Adrenal gland (tissue), 12 donors: Measurements from ENCODE around the gene BPNT1. TPM values are rescaled to one million over a fixed set of nuclear protein-coding genes. Genes with fewer than 3 reads are reported as not detected.
"Not testable (repeated sequence)": the region's sequence is repeated elsewhere in the genome, so short reads cannot be mapped to it uniquely, and the experiment has no call there.

Experiments used
- DNase-seq, 7 donors: peaks; one replicate each; pipeline ENCODE4 v3.0.0-alpha.2; 2019 to 2020
- H3K27ac ChIP-seq, 5 donors: fragments of 200-600 bp; sonication (generic) in 4 of 5; 1 replicate in 3 of 5; 2 replicates in 2 of 5; pipeline versions ENCODE4 v1.5.1 to v1.8.0; 2016 to 2020; ENCODE audit warnings: mild to moderate bottlenecking in 1 of 5
- H3K27me3 ChIP-seq: fragments of 200-600 bp; 2 replicates; pipeline ENCODE4 v1.8.0; 2021
- H3K36me3 ChIP-seq, 2 donors: fragments of 200-600 bp; replicated peaks in 1 of 2; 1 replicate in 1 of 2; 2 replicates in 1 of 2; pipeline versions ENCODE4 v1.5.1 to v1.8.0; 2018 to 2022
- H3K4me1 ChIP-seq, 2 donors: fragments of 200-600 bp; replicated peaks in 1 of 2; 1 replicate in 1 of 2; 2 replicates in 1 of 2; pipeline versions ENCODE4 v1.5.1 to v1.8.0; 2018 to 2021
- H3K4me3 ChIP-seq, 4 donors: fragments of 200-600 bp; sonication (generic) in 3 of 4; one replicate each; pipeline ENCODE4 v1.5.1; 2016 to 2018
- H3K9me3 ChIP-seq, 3 donors: fragments of 200-600 bp; sonication (generic) in 1 of 3; replicated peaks in 1 of 3; 1 replicate in 2 of 3; 2 replicates in 1 of 3; pipeline versions ENCODE4 v1.5.1 to v1.8.0; 2016 to 2021
- POLR2A ChIP-seq, 2 donors: fragments of 450-650 bp; IDR thresholded peaks; one replicate each; pipeline ENCODE4 v1.6.1; 2017; ENCODE audit warnings: antibody characterized with exemption in 2 of 2, mild to moderate bottlenecking in 2 of 2, moderate library complexity in 1 of 2
- WGBS, 4 donors: extraction: QIAGEN DNeasy Blood & Tissue Kit in 2 of 4; methylation state at CpG; one replicate each; pipeline versions ENCODE4 v1.1.5 to v1.1.7; 2013 to 2017; 5-methylcytosine and 5-hydroxymethylcytosine counted together
- intact Hi-C, 2 donors: fragments of 100-400 bp; cut with DNase I; formaldehyde crosslinking; loops; one replicate each; pipeline versions ENCODE4 v1.14.1 to v1.15.0; 2022 to 2023
- polyA plus RNA-seq, 3 donors: library from polyadenylated mRNA; stranded (reverse); fragments of 200-250 nt in 2 of 3; fragments of 350-450 nt in 1 of 3; fragmentation: Illumina TruSeq in 1 of 3; extraction: RNeasy Lipid Tissue Mini Kit (QIAGEN cat#74804) in 1 of 3; gene quantifications; one replicate each; pipeline ENCODE4 v1.2.3, GENCODE V29; 2013 to 2014
- total RNA-seq, 9 donors: library from RNA; depleted of rRNA in 4 of 9; stranded (reverse); fragments of >200 nt in 4 of 9; fragments of 120-200 nt in 1 of 9; fragmentation: NEBNext Ultra II Directional in 1 of 9; extraction: Animal tissue kit (Norgen Biotek cat#: 25700) in 1 of 9; gene quantifications; one replicate each; pipeline versions ENCODE4 v1.1.0 to v1.2.4, GENCODE V29; 2013 to 2023
- TF ChIP-seq, protein P1 (sequence below), 6 experiments: fragments of 450-650 bp in 4 of 6; fragments of 200-600 bp in 2 of 6; sonication (generic) in 1 of 6; IDR thresholded peaks; 1 replicate in 5 of 6; 2 replicates in 1 of 6; pipeline versions ENCODE4 v1.5.1 to v1.8.0; 2016 to 2021; ENCODE audit warnings: antibody characterized with exemption in 6 of 6, mild to moderate bottlenecking in 2 of 6, moderate library complexity in 1 of 6
- donor health status: healthy with polysubstance abuse.
- donor health status: Bipolar disorder and iron deficiency.
- donor health status: DM: yes; HTN: yes; CAD: no.
- donor health status: DM: no; HTN: no; CAD: no.
- donor health status: DM: no; HTN: no; CAD: no.
- donor health status: DM: yes; HTN: yes; CAD: no.

Gene BPNT1
- total and polyA plus RNA-seq, 12 donors, result 9.0 to 40.7 (median 28.8) TPM

DNA sequence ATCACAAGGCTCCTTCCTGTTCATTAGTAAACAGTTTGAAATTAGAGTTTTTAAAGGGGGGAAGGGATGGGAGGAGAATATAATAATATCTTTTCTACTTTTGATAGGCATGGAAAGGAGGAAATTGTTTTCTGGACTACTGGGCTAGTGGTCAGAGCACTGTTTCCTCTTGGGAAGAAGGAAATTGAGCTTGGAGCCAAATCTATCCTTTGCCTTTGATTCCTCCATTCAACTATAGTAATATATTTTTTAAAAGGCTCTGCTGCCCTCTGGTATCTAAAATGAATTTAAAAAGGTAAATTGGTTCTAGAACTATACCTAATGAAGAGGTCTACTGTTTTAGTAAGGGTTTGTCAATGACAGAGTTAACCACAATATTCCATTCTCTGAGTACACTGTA lies 10.2 kb upstream of the BPNT1 start:
- Histone ChIP-seq H3K27ac (no peak overlapping the region), H3K4me3 (no peak overlapping the region), H3K4me1 (peaks cover 2 to 6% of the 10 kb centered on the region in 2 donors), H3K36me3 (peaks cover 0 to 64% of the 10 kb centered on the region in 2 donors), H3K9me3 (no peaks in the 10 kb centered on the region), H3K27me3 (no peaks in the 10 kb centered on the region)
- intact Hi-C loops, result loop anchor here in 1 of 2 donors (10.0 kb wide), 2 partner anchors 55 kb away; partner anchors contain the start of gene EPRS1
- TF ChIP-seq POLR2A (IDR thresholded peaks at IDR 0.05), result no peak
- no peak for DNase-seq

DNA sequence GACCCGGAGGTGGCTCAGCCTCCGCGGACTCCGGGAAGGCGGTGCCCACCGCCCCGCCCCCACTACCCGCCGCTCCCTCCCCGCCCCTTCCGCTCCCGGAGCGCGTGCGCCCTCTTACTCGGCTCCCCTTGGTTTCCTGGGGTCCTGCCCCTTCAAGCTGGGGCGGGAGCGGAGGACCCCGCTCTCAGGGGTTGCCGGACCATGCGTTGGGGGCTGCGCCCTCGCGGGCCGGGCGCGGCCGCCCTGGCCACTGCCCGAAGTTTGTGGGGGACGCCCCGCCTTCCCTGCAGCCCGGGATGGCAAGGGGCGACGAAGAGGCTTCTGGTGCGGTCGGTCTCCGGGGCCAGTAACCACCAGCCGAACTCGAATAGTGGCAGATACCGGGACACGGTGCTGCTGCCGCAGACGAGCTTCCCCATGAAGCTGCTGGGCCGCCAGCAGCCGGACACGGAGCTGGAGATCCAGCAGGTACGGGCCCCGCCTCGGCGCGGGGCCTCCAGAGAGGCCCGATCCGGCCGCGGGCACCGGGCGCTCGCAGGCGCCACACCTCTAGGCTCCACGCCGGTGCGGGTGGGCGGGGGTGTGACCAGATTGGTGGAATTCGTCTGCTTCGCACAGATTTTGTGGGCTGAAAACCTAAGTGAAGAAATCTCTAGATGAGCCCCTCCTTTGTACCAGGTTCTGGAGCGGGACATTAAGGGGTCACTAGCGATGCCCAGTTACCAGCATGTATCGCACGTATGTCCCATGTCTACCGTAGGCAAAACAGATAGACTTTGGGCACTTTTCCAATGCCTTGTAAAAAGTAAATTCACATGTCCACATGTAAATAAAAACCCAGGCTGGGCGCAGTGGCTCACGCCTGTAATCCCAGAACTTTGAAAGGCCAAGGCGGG lies 4.7 kb upstream of the BPNT1 start, which contains the start of gene IARS2:
TSS of gene IARS2 (plus strand) at position 117 of the 896 bp plus-strand sequence. CDS start at position 202, 85 bp downstream.
- DNase-seq, result peak; percentile 83 to 92 (median 88)
- H3K27me3 ChIP-seq, result no peaks in the 10 kb centered on the region
- no peaks in the 10 kb centered on the region for H3K9me3 ChIP-seq
- H3K27ac ChIP-seq, result peak within 1 kb of the TSS; percentile 21 to 84 (median 75)
- H3K4me1 ChIP-seq, result peaks cover 5 to 8% of the 10 kb centered on the region in 2 donors
- peak in 1 of 2 donors; percentile 37 for TF ChIP-seq POLR2A (IDR thresholded peaks at IDR 0.05)
- TF ChIP-seq, protein P1, sequence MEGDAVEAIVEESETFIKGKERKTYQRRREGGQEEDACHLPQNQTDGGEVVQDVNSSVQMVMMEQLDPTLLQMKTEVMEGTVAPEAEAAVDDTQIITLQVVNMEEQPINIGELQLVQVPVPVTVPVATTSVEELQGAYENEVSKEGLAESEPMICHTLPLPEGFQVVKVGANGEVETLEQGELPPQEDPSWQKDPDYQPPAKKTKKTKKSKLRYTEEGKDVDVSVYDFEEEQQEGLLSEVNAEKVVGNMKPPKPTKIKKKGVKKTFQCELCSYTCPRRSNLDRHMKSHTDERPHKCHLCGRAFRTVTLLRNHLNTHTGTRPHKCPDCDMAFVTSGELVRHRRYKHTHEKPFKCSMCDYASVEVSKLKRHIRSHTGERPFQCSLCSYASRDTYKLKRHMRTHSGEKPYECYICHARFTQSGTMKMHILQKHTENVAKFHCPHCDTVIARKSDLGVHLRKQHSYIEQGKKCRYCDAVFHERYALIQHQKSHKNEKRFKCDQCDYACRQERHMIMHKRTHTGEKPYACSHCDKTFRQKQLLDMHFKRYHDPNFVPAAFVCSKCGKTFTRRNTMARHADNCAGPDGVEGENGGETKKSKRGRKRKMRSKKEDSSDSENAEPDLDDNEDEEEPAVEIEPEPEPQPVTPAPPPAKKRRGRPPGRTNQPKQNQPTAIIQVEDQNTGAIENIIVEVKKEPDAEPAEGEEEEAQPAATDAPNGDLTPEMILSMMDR (IDR thresholded peaks at IDR 0.05), result no peak
- WGBS, 4 donors, result 2 to 16% (median 4%) methylated on average over 9 to 73 of the region's 73 CpGs
- intact Hi-C loops, result loop anchor here in 1 of 2 donors (10.0 kb wide), 1 partner anchor 49 kb away; the partner anchor contains the start of gene EPRS1
- peak within 1 kb of the TSS; percentile 71 to 99 (median 94) for H3K4me3 ChIP-seq
- H3K36me3 ChIP-seq, result peaks cover 0 to 17% of the 10 kb centered on the region in 2 donors

DNA sequence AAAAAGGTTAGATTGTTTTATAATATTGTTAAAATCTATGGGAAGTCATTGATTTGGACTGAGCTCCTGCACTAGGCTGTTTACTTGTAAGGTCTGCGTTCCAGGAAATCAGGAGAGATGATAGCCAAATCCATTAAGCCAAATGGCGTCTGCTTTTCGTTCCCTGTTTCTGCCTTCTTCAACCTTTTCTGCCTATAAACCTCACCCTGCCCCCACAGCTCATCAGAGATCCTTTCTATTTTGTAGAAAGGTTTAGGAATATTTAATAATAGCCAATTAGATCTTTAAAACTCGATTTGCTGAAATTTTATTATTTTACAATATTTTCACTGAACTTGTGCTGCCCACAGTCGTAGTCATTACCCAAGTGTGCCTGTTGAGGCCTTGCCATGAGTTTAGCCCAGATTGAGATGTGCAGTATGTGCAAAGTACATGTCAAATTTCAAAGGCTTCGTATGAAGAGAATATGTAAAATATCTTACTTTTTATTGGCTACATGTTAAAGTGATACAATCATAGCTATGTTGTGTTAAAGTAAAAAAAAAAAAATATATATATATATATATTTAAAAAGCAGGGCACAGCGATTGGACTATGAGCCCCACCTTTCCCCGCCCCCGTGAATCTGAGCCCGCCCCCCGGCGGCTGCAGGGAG lies 3.9 kb upstream of the BPNT1 start:
- no peaks in the 10 kb centered on the region for H3K27me3 ChIP-seq
- no peak for DNase-seq
- H3K36me3 ChIP-seq, result peaks cover 0 to 12% of the 10 kb centered on the region in 2 donors
- peak overlapping the region in 2 of 4 donors; percentile 71 to 99 for H3K4me3 ChIP-seq
- H3K4me1 ChIP-seq, result peaks cover 5 to 12% of the 10 kb centered on the region in 2 donors
- TF ChIP-seq POLR2A (IDR thresholded peaks at IDR 0.05), result no peak
- TF ChIP-seq, protein P1 (IDR thresholded peaks at IDR 0.05), result no peak
- H3K27ac ChIP-seq, result no peak overlapping the region
- intact Hi-C loops, result loop anchor here in 1 of 2 donors (10.0 kb wide), 1 partner anchor 49 kb away; the partner anchor contains the start of gene EPRS1
- 25 to 29% (median 28%) methylated on average over 12 of the region's 12 CpGs for WGBS, 4 donors
- no peaks in the 10 kb centered on the region for H3K9me3 ChIP-seq

DNA sequence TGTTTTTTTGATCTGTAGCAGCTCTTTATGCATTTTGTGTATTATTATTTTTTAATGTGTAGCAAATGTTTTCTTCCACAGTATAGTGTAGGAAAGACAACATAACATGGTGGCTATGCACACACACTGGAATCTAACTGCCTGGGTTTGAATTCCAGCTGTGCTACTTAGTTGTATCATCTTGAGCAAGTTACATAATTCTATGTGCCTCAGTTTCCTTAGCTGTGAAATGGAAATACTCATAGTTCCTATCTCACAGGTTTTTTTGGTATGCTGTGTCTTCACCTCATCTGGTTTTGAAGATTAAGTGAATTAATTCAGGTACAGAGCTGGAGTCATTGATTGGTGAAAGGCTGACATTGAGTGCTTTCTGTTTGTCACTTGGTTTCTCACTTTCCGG lies 3.1 kb upstream of the BPNT1 start:
- TF ChIP-seq, protein P1 (IDR thresholded peaks at IDR 0.05), result no peak
- no peak for TF ChIP-seq POLR2A (IDR thresholded peaks at IDR 0.05)
- no peak overlapping the region for H3K4me3 ChIP-seq
- 89 to 100% (median 97%) methylated on average over 1 of the region's 1 CpG for WGBS, 4 donors

DNA sequence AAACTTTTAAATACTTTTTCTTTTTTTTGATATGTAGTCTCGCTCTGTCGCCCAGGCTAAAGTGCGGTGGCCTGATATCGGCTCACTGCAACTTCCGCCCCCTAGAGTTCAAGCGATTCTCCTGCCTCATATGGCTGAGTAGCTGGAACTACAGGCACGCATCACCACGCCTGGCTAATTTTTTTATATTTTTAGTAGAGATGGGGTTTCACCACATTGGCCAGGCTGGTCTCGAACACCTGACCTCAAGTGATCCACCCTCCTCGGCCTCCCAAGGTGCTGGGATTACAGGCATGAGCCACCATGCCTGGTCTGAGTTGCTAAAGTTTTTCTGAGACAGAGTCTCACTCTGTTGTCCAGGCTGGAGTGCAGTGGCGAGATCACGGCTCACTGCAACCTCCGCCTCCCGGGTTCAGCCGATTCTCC lies 3.3 kb downstream of the BPNT1 start:
- H3K27ac ChIP-seq, H3K4me3 ChIP-seq, intact Hi-C loops, H3K9me3 ChIP-seq, DNase-seq, H3K27me3 ChIP-seq, H3K36me3 ChIP-seq: not testable (repeated sequence)
- H3K4me1 ChIP-seq, result peaks cover 9 to 14% of the 10 kb centered on the region in 2 donors
- 87 to 97% (median 95%) methylated on average over 14 to 15 of the region's 15 CpGs for WGBS, 4 donors

More for the DNA sequence above, 3.1 kb upstream of the BPNT1 start:
- Histone ChIP-seq H3K36me3 (peaks cover 0 to 4% of the 10 kb centered on the region in 2 donors), H3K27ac (no peak overlapping the region), H3K4me1 (peaks cover 5 to 12% of the 10 kb centered on the region in 2 donors), H3K9me3 (no peaks in the 10 kb centered on the region), H3K27me3 (no peaks in the 10 kb centered on the region)
- intact Hi-C loops, result loop anchor here in 1 of 2 donors (10.0 kb wide), 1 partner anchor 48 kb away; the partner anchor contains the start of gene EPRS1
- no peak for DNase-seq
